Measurements from ENCODE around the gene DLX3. TPM values are rescaled to one million over a fixed set of nuclear protein-coding genes. Genes with fewer than 3 reads are reported as not detected.

Gene DLX3
- total and polyA plus RNA-seq, 2 of the 8 experiments (the other 6 are each of a cell fraction or from before 2014, with no cell fraction given): 0.15 to 0.20 TPM

DNA sequence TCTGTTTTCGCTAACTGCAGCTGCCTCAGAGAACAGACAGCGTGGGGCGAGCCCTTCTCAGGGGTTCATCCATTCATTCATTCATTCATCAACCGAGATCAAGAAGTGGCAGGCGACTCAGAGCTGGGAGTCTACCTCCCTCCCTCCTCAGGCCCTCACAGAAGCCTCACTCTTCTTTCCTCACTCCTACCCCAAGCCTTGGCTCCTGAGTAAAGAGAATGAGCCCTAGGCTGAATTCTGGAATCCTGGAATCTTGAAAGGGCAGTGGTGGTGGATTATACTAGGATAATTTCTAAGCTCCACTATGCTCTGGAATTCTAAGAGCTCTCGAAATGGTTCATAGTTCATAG lies 2.3 kb upstream of the DLX3 start (continued):
- TF ChIP-seq RNF2 (IDR thresholded peaks at IDR 0.05; ENCODE audit: borderline replicate concordance, low read depth, low read length, missing control alignments, poor library complexity, severe bottlenecking): no peak
